ENCODE data around the gene TSPAN4. TPM values are rescaled to one million over a fixed set of nuclear protein-coding genes. Genes with fewer than 3 reads are reported as not detected.
A peak's percentile ranks its signal among the peaks of the same experiment; 100 is the strongest.

The TSPAN4 gene
- total RNA-seq, 1 experiment from 2014 or later = 29.2 TPM

GRCh38 chr11:833114-833791, 9.4 kb upstream of the TSPAN4 start:
- DNase-seq (ENCODE audit: low spot score) = peak; percentile 62

GRCh38 chr11:833849-834311, 8.8 kb upstream of the TSPAN4 start:
- peak; percentile 57 for DNase-seq (ENCODE audit: low spot score)

GRCh38 chr11:834371-835316, 8.0 kb upstream of the TSPAN4 start:
- peak; percentile 91 for DNase-seq (ENCODE audit: low spot score)

- no peak for DNase-seq (ENCODE audit: low spot score)
Observed at GRCh38 chr11:836274-836673, 6.4 kb upstream of the TSPAN4 start.

GRCh38 chr11:836700-837099, 6.0 kb upstream of the TSPAN4 start:
- no peak for DNase-seq (ENCODE audit: low spot score)

GRCh38 chr11:837189-837989, 5.3 kb upstream of the TSPAN4 start:
- peak; percentile 23 for DNase-seq (ENCODE audit: low spot score)

GRCh38 chr11:837990-838307, 4.7 kb upstream of the TSPAN4 start:
- DNase-seq (ENCODE audit: low spot score) = peak; percentile 23

- peak; percentile 86 for DNase-seq (ENCODE audit: low spot score)
Observed at GRCh38 chr11:838441-839279, 4.0 kb upstream of the TSPAN4 start.

- DNase-seq (ENCODE audit: low spot score) = no peak
Observed at GRCh38 chr11:839280-839623, 3.4 kb upstream of the TSPAN4 start.

GRCh38 chr11:839875-840617, 2.6 kb upstream of the TSPAN4 start:
- peak; percentile 55 for DNase-seq (ENCODE audit: low spot score)

- peak; percentile 74 for DNase-seq (ENCODE audit: low spot score)
Observed at GRCh38 chr11:841981-842369, 677 bp upstream of the TSPAN4 start.

- no peak for DNase-seq (ENCODE audit: low spot score)
Observed at GRCh38 chr11:843086-843734, 558 bp downstream of the TSPAN4 start.

- DNase-seq (ENCODE audit: low spot score) = peak; percentile 39
Observed at GRCh38 chr11:843818-844692, 1.4 kb downstream of the TSPAN4 start.

GRCh38 chr11:844693-845644, 2.3 kb downstream of the TSPAN4 start:
- no peak for DNase-seq (ENCODE audit: low spot score)

GRCh38 chr11:845872-846495, 3.3 kb downstream of the TSPAN4 start:
- no peak for DNase-seq (ENCODE audit: low spot score)

GRCh38 chr11:846496-847098, 3.9 kb downstream of the TSPAN4 start:
- DNase-seq (ENCODE audit: low spot score) = no peak

GRCh38 chr11:847876-848275, 5.2 kb downstream of the TSPAN4 start:
- DNase-seq (ENCODE audit: low spot score) = no peak
